GM06990 (cell line): ENCODE measurements around the gene ACTRT3.

Source experiments
- DNase-seq: peaks from one replicate; pipeline ENCODE4 v3.0.0-alpha.2; 2011; ENCODE audit not compliant: insufficient read length; ENCODE audit errors: extremely low read depth
- H3K27me3 ChIP-seq: replicated peaks from 2 replicates; pipeline ENCODE4 v1.6.0; 2011; ENCODE audit warnings: low read length; ENCODE audit not compliant: control insufficient read depth, insufficient read depth
- H3K36me3 ChIP-seq: 2 replicates; pipeline ENCODE4 v1.5.1; 2011; ENCODE audit warnings: low read length; ENCODE audit not compliant: control insufficient read depth, insufficient read depth
- H3K4me3 ChIP-seq: replicated peaks from 2 replicates; pipeline ENCODE4 v1.5.1; 2011; ENCODE audit warnings: low read depth, mild to moderate bottlenecking, control low read depth, low read length
- TF ChIP-seq, protein P1 (sequence below): IDR thresholded peaks from 2 replicates; pipeline ENCODE4 v1.5.1; 2011; ENCODE audit warnings: low read length, control low read depth, mild to moderate bottlenecking, inconsistent platforms; ENCODE audit not compliant: insufficient read depth, poor library complexity, severe bottlenecking

The ACTRT3 gene

GRCh38 chr3:169769287-169770181, at the start of gene ACTRT3:
TSS of gene ACTRT3 (minus strand) at chr3:169769561. CDS start at chr3:169769520, 41 bp downstream.
- Histone ChIP-seq H3K27me3 (no peaks in the 10 kb centered on the region), H3K4me3 (peak within 1 kb of the TSS; percentile 75), H3K36me3 (no peaks in the 10 kb centered on the region)
- TF ChIP-seq, protein P1, sequence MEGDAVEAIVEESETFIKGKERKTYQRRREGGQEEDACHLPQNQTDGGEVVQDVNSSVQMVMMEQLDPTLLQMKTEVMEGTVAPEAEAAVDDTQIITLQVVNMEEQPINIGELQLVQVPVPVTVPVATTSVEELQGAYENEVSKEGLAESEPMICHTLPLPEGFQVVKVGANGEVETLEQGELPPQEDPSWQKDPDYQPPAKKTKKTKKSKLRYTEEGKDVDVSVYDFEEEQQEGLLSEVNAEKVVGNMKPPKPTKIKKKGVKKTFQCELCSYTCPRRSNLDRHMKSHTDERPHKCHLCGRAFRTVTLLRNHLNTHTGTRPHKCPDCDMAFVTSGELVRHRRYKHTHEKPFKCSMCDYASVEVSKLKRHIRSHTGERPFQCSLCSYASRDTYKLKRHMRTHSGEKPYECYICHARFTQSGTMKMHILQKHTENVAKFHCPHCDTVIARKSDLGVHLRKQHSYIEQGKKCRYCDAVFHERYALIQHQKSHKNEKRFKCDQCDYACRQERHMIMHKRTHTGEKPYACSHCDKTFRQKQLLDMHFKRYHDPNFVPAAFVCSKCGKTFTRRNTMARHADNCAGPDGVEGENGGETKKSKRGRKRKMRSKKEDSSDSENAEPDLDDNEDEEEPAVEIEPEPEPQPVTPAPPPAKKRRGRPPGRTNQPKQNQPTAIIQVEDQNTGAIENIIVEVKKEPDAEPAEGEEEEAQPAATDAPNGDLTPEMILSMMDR: peak; percentile 26
- peak; percentile 83 for DNase-seq

- TF ChIP-seq, protein P1: no peak
- H3K4me3 ChIP-seq: no peak overlapping the region
These were observed 49.0 kb upstream of the ACTRT3 start for GRCh38 chr3:169818316-169818715.

DNA sequence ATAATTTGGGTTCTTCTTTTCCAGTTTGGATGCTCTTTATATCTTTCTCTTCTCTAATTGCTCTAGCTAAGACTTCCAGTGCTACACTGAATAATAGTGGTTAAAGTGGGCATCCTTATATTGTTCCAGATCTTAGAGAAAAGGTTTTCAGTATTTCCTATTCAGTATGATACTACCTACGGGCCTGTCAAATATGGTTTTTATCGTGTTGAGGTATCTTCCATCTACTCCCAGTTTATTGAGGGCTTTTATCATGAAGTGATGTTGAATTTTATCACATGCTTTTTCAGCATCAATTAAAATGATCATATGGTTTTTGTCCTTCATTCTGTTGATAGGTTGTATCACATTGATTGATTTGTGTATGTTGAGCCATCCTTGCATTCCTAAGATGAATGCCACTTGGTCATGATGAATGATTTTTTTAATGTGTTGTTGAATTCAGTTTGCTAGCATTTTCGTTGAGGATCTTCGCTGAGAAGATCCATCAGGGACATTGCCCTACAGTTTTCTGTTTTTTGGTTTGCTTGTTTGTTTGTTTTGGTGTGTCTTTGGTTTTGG, 46.3 kb upstream of the ACTRT3 start:
- TF ChIP-seq, protein P1: no peak
- no peak overlapping the region for H3K4me3 ChIP-seq
- no peaks in the 10 kb centered on the region for H3K36me3 ChIP-seq
- no peak for DNase-seq
- H3K27me3 ChIP-seq: no peaks in the 10 kb centered on the region

More at GRCh38 chr3:169818316-169818715, 49.0 kb upstream of the ACTRT3 start:
- Histone ChIP-seq H3K27me3 (no peaks in the 10 kb centered on the region), H3K36me3 (no peaks in the 10 kb centered on the region)
- DNase-seq: no peak

- Histone ChIP-seq H3K36me3 (no peaks in the 10 kb centered on the region), H3K27me3 (no peaks in the 10 kb centered on the region), H3K4me3 (peak overlapping the region; percentile 66)
- peak; percentile 85 for DNase-seq
- TF ChIP-seq, protein P1: peak; percentile 89
These were observed 44.6 kb upstream of the ACTRT3 start for GRCh38 chr3:169813757-169814517.

DNA sequence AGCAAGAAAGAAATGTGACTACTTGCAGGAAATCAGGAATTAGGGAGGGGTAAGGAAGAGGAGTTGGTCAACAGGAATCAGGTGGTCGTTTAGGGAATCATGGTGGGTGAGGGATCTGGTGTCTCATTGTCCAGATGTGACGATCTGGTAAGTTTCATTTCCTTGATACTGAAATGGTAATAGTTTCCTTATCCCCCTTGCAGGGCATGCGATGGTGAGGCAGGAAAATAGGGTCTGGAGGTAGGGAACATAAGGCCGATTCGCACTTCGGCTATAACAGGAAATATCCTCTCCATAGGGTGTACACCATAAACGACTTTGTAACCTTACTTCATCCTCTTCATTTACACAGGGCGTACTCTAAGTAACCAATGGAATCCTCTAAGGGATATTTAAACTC, 43.9 kb upstream of the ACTRT3 start:
- DNase-seq: no peak
- Histone ChIP-seq H3K36me3 (no peaks in the 10 kb centered on the region), H3K27me3 (no peaks in the 10 kb centered on the region), H3K4me3 (peak overlapping the region; percentile 66)
- TF ChIP-seq, protein P1: no peak
